Right forelimb (tissue), 1 donor: ENCODE measurements around the gene IGFBP7.

Experiments
- DNase-seq: peaks from one replicate; pipeline ENCODE4 v3.0.0-alpha.2; 2018

The IGFBP7 gene

GRCh38 chr4:57109847-57110639 is at the start of gene IGFBP7:
Gene IGFBP7, minus strand, starts transcription at chr4:57110385. Its CDS starts 34 bp downstream, at chr4:57110351.
- peak; percentile 60 for DNase-seq

- DNase-seq, result no peak
These were observed 49.7 kb upstream of the IGFBP7 start for GRCh38 chr4:57159866-57160265.

GRCh38 chr4:57158762-57159161 is 48.6 kb upstream of the IGFBP7 start:
- no peak for DNase-seq

GRCh38 chr4:57158221-57158620 is 48.0 kb upstream of the IGFBP7 start:
- DNase-seq, result no peak

- no peak for DNase-seq
These were observed 47.5 kb upstream of the IGFBP7 start for GRCh38 chr4:57157596-57158137.

- DNase-seq, result no peak
These were observed 46.2 kb upstream of the IGFBP7 start for GRCh38 chr4:57156242-57156990.

GRCh38 chr4:57154926-57155325 is 44.7 kb upstream of the IGFBP7 start:
- no peak for DNase-seq

- DNase-seq, result no peak
These were observed 44.0 kb upstream of the IGFBP7 start for GRCh38 chr4:57154191-57154590.

- DNase-seq, result no peak
These were observed 43.0 kb upstream of the IGFBP7 start for GRCh38 chr4:57153207-57153606.

- no peak for DNase-seq
These were observed 41.3 kb upstream of the IGFBP7 start for GRCh38 chr4:57151481-57151880.

- DNase-seq, result no peak
These were observed 39.6 kb upstream of the IGFBP7 start for GRCh38 chr4:57149833-57150232.

GRCh38 chr4:57148831-57149505 is 38.8 kb upstream of the IGFBP7 start:
- no peak for DNase-seq

GRCh38 chr4:57148177-57148576 is 38.0 kb upstream of the IGFBP7 start:
- DNase-seq, result no peak

GRCh38 chr4:57147335-57148060 is 37.3 kb upstream of the IGFBP7 start:
- DNase-seq, result no peak

- DNase-seq, result no peak
These were observed 36.3 kb upstream of the IGFBP7 start for GRCh38 chr4:57146444-57146843.

- DNase-seq, result no peak
These were observed 34.3 kb upstream of the IGFBP7 start for GRCh38 chr4:57144466-57144865.

- no peak for DNase-seq
These were observed 29.6 kb upstream of the IGFBP7 start for GRCh38 chr4:57139783-57140182.

GRCh38 chr4:57137261-57137660 is 27.1 kb upstream of the IGFBP7 start:
- DNase-seq, result no peak

GRCh38 chr4:57136281-57136680 is 26.1 kb upstream of the IGFBP7 start:
- no peak for DNase-seq

GRCh38 chr4:57132743-57133137 is 22.6 kb upstream of the IGFBP7 start:
- no peak for DNase-seq

GRCh38 chr4:57131849-57132742 is 21.9 kb upstream of the IGFBP7 start:
- DNase-seq, result no peak

- DNase-seq, result no peak
These were observed 19.3 kb upstream of the IGFBP7 start for GRCh38 chr4:57129477-57129876.
